ENCODE results near the gene MMP23B.
"Not testable (repeated sequence)": the region's sequence is repeated elsewhere in the genome, so short reads cannot be mapped to it uniquely, and the experiment has no call there.

The MMP23B gene

DNA sequence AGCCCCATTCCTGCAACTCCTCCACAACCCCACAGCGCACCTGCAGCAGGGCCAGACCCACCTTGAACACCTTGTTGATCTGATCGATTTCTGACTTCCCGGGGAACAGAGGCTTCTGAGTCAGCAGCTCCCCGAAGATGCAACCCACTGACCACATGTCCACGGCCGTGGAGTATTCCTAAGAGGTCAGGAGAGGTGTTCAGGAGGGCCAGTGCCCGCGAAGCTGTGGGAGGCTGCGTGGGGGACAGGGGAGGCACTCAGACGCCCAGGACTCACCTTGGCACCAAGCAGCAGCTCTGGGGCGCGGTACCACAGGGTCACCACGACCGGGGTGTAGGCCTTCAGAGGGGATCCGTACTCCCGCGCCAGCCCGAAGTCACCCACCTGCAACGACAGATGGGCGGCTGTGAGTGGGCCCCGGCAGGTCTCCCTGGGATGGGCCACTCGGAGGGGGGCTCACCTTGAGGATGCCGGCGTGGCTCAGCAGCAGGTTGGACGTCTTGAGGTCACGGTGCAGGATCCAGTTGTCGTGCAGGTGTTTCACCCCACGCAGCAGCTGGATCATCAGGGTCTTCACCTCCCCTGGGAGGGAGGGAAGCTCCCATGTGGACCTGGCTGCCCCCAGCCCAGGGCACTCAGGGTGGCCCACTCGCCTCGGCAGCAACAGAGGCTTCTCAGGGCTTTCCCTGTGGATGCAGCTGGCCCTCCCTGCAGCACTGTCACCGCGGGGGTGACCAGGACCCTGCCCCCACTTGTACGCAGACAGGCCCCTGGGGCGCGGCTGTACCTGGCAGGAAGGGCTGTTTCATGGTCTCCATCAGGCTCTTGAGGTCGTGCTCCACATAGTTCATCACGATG, 4.9 kb downstream of the MMP23B start:
- not testable (repeated sequence) for DNase-seq

DNA sequence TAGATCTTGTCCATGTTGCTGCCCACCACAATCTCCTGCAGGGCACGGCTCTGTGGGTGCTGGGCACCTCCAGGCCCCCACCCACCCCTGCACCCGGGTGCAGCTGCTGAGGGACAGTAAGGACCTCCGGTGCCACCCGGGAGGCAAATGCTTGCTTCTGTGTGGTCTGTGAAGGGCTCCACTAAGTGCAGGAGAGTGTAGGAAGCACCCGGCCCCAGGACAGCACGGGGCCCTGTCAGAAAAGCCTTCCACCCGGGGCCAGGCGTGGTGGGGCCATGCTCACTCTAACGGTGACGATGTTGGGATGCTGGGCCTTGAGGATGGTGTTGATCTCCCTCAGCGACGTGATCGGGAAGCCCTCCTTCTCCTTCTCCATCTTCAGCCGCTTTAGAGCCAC, 5.5 kb downstream of the MMP23B start:
- DNase-seq: not testable (repeated sequence)

DNA sequence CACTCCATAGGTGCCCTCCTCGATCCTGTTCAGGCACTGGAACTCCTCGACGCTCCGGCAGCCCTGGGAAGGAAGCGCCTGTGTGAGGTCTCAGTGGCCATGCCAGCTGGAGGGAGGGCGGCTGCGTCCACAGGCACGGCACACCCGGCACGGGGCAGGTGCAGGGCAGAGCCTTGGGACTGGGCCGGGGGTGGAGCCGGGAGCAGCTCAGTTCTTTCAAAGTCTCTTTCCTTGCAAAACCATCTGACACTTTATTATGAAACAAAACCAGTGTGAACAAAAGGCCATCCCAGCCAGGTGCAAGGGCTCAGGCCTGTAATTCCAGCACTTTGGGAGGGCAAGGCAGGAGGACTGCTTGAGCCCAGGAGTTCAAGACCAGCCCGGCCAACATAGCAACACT, 6.6 kb downstream of the MMP23B start:
- not testable (repeated sequence) for DNase-seq

DNA sequence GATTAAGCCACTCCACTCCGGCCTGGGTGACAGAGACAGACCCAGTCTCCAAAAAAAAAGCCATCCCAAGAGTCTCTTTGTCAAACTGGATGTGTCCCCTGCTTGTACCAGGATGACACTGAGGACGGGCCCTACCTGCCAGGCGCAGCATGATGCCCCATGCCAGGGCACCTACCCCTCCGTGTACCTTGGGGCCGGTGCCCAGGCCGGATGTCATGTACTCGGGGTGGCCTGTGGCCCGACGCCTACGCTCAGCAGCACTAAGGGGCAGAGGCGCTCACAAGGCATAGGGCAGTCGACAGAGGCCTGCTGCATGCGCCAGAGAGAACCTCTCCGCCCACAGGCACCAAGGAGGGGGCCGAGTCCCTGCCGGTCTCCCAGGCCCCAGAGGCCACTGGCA, 7.4 kb downstream of the MMP23B start:
- not testable (repeated sequence) for DNase-seq

DNA sequence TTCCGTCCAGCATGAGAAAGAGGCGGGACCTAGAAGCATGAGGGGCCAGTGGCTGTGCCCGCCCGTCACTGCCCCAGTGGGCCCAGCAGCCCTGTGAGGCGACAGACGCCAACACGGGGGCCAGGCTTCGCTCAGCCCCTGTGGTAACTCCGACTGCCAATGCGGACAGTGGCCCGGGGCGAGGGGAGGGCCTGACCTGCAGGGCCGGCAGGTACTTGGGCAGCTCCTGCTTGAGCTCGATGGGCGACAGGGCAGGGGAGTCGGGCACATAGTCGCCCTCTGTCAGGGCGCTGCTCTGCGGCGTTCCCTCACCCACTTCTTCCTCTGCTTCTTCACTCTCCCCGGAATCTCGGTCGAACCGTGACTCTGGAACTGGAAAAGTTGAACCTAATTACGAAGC, 8.1 kb downstream of the MMP23B start:
- not testable (repeated sequence) for DNase-seq

DNA sequence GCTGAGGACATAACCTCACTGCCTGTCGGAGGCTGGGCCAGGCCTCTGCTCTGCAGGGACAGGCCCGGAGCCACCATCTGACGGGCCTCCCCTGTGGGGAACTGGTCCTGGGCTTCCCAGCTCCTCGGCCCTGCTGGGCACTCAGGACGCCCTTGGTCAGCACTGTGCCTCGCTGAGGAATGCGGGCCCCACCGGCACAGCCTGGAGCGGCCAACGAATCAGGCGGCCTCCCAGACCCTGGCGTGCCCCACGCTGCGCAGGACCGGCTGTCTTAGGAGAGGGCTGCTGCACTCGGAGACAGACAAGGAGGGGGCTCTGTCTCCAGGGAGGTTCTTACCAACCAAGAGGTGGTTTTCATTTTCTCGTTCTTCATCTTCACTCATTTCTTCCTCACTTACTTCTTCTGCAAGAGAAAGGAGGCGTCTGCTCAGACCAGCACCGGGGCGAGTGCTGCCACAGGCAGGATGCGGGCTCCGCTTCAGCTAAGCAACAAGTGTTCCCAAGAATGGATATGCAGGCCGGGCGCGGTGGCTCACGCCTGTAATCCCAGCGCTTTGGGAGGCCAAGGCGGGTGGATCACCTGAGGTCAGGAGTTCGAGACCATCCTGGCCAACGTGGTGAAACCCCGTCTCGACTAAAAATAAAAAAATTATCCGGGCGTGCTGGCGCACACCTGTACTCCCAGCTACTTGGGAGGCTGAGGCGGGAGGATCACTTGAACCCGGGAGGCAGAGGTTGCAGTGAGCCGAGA, 8.9 kb downstream of the MMP23B start:
- DNase-seq: not testable (repeated sequence)

DNA sequence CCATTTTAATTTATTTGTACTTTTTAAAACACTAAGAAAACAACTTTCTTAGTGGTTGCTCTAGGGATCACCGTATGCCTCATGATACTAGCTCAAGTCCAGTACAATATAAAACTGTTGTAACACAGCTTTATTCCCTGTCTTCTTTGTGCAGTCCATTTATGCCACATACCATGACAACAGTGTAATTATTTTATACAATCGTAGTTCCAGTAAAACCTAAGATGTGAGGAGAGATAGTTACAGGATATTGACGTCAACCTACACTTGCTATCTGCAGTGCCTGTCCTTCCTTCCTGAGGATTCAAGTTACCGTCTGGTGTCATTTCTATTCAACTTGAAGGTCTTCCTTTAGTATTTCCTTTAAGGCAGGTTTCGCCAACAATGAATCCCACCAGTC, 14.4 kb downstream of the MMP23B start:
- not testable (repeated sequence) for DNase-seq

DNA sequence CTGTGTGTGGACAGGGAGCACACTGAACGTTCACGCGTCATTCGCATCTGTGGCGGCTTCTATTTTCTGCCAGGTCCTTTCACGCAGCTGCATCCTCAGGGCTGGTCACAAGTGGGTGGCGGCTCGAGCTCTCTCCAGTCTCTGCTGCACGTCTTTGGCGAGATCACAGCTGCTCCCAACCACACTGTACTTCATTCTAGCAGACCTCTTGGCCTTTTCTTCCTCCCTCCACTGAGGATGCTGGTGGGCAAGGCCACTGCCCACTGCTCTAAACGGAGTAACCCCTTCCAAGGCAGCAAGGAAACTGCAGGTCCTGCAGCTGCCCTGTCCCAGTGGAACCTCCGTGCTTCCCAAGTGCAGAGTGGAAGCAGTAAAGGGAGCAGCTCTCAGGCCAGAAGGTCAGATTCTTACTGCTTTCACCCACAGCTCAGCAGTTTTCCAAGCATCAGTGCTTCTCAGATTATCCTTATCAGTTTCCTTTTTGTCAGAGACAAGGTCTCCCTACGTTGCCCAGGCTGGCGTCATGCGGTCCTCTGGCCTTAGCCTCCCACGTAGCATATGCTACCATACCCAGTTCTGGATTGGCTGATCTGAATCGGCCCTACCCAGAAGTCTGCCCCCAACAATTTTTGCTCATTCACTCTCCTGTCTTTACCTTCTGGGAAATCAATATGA, 15.7 kb downstream of the MMP23B start:
- DNase-seq: not testable (repeated sequence)

DNA sequence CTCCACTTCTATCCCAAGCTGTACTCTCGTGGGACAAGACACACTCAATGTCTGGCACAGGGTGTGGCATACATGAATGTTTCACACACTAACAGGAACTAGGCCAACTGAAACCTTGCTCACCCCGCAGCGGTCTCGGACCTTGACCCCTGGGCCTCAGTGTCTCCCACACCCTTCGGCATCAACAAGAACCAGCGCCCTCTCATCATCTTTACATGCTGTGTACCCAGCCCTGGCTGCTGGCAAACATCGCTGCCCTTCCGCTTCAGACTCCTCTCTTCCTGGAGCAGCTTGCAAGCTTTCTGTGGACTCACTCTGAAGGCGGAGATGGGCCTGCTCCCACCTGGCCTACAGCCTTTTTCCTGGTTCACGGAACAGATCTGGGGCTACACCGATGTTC, 16.3 kb downstream of the MMP23B start:
- DNase-seq: not testable (repeated sequence)

DNA sequence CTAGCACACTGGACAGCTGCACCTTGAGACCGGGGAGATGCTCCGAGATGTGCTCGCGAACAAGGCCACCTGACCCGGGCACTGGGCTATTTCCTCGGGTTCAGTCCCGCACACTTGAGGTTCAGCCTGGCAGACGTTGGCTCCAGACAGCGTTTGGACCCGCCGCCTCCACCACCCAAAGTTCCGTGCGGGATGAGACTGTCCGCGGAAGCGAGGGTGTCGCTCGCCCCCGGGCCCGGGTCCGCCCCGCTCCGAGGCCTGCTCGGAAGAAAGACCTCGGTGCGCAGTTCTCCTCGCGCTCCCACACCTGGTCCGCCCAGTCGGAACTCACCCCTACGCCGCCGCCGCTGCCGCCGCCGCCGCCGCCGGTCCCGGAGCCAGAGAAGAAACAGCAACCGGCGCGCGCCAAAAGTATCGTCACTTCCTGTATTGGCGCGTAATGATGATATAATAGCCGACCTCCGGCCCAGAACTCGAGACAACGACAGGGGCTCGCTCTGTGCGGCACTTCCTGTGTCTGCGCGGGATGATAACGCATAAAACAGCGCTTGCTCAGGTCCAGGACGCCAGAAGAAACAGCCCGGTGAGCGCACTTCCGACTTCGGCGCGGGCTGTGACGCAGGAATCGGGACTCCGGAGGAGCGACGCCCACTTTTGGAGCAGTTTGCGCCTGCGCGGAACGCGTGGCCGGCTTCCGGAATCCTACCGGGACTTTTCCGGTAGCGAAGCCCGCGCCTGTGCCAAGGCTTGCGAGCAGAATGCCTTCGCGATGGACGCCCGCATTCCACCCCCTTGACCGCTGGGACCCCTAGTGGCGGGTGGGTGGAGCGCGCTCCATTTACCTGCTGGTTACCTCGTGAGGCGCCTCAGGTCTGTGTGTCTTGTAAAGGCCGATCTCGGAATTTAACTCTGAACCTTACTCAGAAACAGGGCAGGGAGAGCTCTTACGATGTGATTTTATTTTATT, 26.9 kb downstream of the MMP23B start, which contains the start of gene CDK11B:
TSS of gene CDK11B (minus strand) at position 422 of the 967 bp plus-strand sequence. CDS start 1,519 bp downstream, outside the sequence.
- DNase-seq: peak; percentile 99

DNA sequence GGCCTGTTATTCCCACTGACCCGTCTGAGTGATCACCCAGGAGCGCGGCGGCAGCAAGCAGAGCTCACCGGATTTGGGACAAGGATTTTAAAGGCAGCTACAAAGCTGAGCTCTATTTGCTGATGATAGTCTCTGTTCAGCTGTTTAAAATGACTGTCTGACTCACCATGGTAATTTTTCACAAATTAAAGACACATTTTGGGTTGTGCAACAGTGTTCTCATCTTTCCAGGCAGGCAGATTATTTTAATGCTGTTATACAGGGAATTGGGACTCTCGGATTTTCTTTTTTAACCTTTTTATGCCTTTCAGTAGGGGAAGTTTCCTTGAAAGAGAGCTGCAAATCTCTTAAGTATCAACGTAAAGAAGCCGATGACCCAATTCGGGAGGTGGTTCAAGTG, 30.4 kb downstream of the MMP23B start:
- peak; percentile 42 for DNase-seq

DNA sequence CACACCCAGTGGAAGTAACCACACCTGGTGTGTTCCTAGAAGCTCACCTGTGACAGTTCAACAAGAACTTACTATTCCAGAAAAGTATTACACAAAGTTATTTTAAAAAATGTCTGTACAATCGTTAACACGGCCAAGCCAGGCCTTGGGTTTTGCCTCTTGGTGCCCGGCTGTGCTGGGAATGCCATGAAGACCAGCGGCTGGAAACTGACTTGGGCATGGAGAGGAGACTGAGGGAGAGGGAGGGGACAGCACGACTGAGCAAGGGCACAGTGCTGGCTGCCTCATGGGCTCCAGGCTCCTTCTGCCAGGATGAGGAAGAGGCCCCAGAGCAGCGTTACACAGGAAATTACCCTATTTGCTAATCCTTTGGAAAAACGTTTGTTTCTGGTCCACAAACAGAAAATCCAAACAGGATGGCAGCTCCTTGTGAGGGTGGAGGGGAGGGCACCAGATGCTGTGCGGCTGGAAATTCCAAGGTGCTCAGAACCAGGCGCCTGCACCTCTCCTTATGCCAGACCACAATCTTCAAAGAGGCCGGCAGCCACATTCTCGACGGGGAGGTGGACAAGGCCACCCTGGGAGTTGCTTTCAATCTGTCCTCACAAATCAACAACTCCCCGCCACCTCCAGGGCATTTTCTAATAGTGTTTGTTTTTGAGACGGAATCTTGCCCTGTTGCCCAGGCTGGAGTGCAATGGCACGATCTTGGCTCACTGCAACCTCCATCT, 31.0 kb downstream of the MMP23B start:
- DNase-seq: not testable (repeated sequence)

DNA sequence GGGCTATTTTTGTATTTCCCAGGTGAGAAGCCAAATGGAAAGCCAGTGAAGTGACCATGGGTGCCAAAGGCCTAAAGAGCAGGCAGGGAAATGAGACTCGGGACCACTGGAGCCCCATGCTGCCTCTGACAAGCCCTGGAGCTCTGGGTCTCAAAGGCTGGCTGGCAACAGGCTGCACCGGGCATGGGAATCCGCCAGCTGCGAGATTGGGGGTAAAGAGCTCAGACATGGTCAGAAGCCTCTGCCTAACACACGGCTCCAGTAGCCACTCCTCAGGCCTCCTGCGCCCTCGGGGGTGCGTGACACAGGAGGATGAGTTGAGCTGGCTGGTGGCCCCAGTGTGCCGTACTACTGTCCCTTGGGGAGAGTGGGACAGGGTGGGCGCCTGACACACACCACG, 32.3 kb downstream of the MMP23B start:
- not testable (repeated sequence) for DNase-seq

DNA sequence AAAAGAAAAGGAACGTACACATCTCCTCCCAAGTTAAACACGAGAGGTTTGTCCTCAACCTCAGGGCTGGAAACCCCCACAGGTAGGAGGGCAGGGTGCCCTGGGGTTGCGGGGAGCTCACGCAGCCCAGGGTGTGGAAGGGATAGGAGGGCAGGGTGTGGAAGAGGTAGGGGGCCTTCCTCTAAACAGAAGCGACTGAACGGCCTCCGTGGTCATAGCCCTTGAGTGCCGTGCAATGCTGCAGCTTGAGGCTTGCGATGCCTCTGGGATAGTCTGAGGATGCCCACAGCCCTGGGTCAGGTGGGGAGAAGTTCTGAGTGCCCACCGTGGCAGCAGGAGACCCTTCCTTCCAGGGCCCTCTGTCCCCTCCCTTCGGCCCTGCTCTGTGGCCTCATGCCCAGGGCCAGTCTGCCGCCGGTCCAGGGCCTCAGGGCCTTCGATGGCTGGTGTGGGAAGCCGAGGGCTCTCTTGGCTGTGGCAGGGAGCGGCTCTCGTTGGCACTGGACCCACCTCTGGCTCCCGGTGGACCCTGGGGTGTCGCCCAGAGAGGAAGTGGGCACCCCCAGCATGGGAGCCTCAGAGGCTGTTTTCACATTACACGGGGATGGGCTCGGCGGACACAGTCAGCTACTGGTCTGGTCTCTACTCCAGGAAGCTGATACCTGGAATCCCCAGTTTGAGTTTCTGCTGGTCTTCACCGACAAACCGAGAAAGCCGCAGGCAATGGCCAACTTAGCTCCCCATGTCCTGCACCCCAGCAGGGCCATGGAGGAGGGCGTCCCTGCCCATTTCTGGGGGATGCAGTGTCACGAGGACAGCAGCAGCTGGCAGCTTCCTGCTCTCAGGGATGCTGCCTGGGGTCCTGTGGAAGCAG, 33.2 kb downstream of the MMP23B start:
- DNase-seq: no peak

DNA sequence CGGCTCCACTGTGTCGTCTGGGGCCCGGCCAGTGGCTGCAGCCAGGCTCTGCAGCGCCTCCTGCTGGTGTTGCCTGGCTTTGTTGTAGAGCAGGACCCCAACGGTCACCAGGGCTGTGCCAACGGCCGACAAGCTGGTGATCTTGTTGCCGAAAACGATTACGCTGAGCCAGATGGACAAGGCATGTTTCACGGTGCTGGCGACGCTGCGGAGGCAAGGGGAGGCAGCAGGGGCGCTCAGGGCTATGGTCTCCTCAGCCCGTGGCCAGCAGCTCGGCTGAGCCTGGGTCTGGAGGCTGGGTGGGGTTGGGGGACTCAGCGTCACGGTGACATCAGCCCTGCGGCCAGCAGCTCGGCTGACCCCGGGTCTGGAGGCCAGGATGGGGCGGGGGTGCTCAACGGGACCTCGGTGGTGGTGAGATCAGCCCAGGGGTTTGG, 33.9 kb downstream of the MMP23B start:
- no peak for DNase-seq

DNA sequence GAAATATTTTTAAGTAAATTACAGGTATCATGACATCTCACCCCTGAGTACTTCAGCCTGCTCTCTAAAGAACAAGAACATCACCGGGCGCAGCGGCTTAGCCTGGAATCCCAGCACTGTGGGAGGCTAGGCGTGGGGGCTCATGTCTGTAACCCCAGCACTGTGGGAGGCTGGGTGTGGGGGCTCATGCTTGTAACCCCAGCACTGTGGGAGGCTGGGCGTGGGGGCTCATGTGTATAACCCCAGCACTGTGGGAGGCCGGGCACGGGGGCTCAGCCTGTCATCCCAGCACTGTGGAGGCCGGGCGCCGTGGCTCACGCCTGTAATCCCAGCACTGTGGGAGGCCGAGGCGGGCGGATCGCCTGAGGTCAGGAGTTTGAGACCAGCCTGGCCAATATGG, 34.6 kb downstream of the MMP23B start:
- DNase-seq: no peak

DNA sequence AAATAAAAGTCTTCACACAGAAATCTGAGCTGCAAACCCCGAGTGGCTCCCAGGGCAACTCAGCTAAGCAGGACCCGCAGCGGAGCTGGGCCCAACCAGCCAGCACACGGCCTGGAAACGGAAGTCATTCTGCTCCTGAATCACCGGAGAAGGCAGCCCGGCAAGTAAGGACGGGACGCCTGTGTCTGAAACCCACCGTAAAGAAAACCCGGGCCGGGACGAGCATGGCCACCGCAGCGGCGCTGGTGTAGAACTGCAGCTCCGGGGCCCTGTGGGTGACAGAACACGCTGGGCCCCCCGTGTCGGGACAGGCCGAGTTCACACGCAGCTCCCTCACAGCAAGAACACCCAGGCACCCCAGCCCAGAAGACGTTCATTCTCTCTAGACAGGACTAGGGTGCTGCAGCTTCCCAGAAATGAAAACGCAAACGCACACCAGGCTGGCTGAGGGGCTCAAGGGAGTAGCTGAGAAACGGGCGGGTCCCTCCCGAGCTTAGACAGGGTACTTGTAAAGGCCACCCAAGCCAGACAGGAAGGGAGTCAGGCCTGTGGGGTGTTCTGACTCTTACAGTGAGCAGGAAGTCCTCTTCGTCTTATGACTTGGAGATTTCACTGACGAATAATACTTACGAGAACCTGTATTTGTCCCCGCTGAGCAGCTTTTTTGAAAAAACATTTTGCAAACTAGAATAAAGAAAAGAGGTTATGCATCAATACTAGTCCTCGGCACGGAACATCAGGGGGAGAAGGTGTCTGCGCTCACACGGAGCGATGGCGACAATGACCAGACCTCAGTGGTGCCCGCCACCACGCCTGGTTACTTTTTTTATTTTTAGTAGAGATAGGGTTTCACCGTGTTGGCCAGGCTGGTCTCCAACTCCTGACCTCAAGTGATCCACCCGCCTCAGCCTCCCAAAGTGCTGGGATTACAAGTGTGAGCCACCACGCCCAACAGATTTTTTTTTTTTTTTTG, 37.8 kb downstream of the MMP23B start:
- DNase-seq: no peak

DNA sequence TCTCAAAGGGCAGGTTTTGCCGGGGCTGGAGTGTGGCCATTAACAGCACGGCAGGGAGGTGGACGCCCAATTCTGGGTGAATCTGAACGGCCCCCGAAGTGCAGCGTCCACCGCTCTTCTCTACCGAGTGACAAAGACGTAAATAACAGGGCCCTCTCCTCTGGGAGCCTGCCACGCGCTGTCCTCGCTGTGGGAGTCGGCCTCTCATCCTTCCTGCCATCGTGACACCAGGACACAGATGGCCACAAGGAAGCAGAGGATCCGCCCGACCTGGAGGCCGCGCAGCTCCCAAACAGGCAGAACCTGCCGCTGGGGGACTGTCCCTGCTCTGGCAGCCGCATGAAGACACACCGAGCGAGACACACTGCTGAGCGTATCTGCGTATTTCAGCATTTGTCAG, 38.9 kb downstream of the MMP23B start:
- DNase-seq: no peak
